MCF 10A (cell line): Measurements from ENCODE around the gene LRRC3. TPM values are rescaled to one million over a fixed set of nuclear protein-coding genes. Genes with fewer than 3 reads are reported as not detected.

ENCODE experiments used
- BruUV-seq: library from RNA; stranded (reverse); fragments of 400-500 nt; replicated peaks from 2 replicates; lab custom pipeline; 2021; lab: Mats Ljungman, UMichigan
- CTCF ChIA-PET: fragments of 300-600 bp; sonication (Branson Sonifier 250); formaldehyde crosslinking; extraction: SDS; loops from one replicate; lab custom pipeline; 2021; ENCODE audit warnings: antibody characterized with exemption, inconsistent platforms; lab: Yijun Ruan, JAX
- POLR2A ChIA-PET: fragments of 300-600, 350-650 bp; sonication (Branson Sonifier 250); formaldehyde crosslinking; extraction: SDS; loops from one replicate; lab custom pipeline; 2020; ENCODE audit warnings: antibody characterized with exemption, inconsistent platforms; lab: Yijun Ruan, JAX
- DNase-seq: peaks from one replicate; pipeline ENCODE4 v3.0.0-alpha.2; 2018; ENCODE audit not compliant: unreplicated experiment
- H3K27ac Mint-ChIP-seq: one replicate; pipeline ENCODE4 v1.8.0; 2022; ENCODE audit warnings: mild to moderate bottlenecking, low read depth, mixed read lengths; ENCODE audit not compliant: unreplicated experiment
- H3K27me3 Mint-ChIP-seq: one replicate; pipeline ENCODE4 v1.8.0; 2022; ENCODE audit warnings: mixed read lengths; ENCODE audit not compliant: insufficient read depth, unreplicated experiment
- H3K36me3 Mint-ChIP-seq: one replicate; pipeline ENCODE4 v1.8.0; 2022; ENCODE audit warnings: mild to moderate bottlenecking, moderate library complexity, mixed read lengths; ENCODE audit not compliant: insufficient read depth, unreplicated experiment
- H3K4me1 Mint-ChIP-seq: one replicate; pipeline ENCODE4 v1.8.0; 2022; ENCODE audit warnings: mixed read lengths; ENCODE audit not compliant: insufficient read depth, unreplicated experiment
- H3K4me3 Mint-ChIP-seq: one replicate; pipeline ENCODE4 v1.8.0; 2022; ENCODE audit warnings: mild to moderate bottlenecking, moderate library complexity, mixed read lengths; ENCODE audit not compliant: unreplicated experiment
- H3K9me3 Mint-ChIP-seq: one replicate; pipeline ENCODE4 v1.8.0; 2022; ENCODE audit warnings: mixed read lengths; ENCODE audit not compliant: unreplicated experiment
- CTCF ChIP-seq: fragments of 200-600 bp; IDR thresholded peaks from one replicate; pipeline ENCODE4 v1.8.0; 2022; ENCODE audit warnings: antibody characterized with exemption, mild to moderate bottlenecking; ENCODE audit not compliant: unreplicated experiment
- intact Hi-C: fragments of 100-400 bp; cut with micrococcal nuclease; formaldehyde crosslinking; loops from 2 replicates; pipeline ENCODE4 v1.14.1; 2022
- total RNA-seq: library from RNA; stranded (reverse); gene quantifications from 2 replicates; pipeline ENCODE4 v1.2.3, GENCODE V29; 2022

LRRC3 gene
- total RNA-seq, 1 experiment from 2014 or later = not detected

- H3K4me3 Mint-ChIP-seq = no peak overlapping the region
- no peak overlapping the region for H3K27ac Mint-ChIP-seq
- intact Hi-C loops = loop anchor here (1.0 to 5.0 kb wide), 3 partner anchors 232 to 417 kb away; no protein-coding TSS in a partner anchor
- peaks cover 6% of the 10 kb centered on the region for H3K4me1 Mint-ChIP-seq
- no peak for DNase-seq
- ChIA-PET CTCF (interaction anchor here (0.5 to 4.4 kb wide), 30 partner anchors 9 to 491 kb away, joined by 3 to 60 read pairs (median 4); partner anchors contain the start of gene KRTAP12-2), POLR2A (interaction anchor here (0.6 kb wide), 1 partner anchor 236 kb away, joined by 3 read pairs; no protein-coding TSS in a partner anchor)
- no peak for TF ChIP-seq CTCF
- no peaks in the 10 kb centered on the region for H3K9me3 Mint-ChIP-seq
- BruUV-seq = no TSS peak
- no peaks in the 10 kb centered on the region for H3K36me3 Mint-ChIP-seq
- H3K27me3 Mint-ChIP-seq = peaks cover 23% of the 10 kb centered on the region
Measured at GRCh38 chr21:44510109-44510507, 54.8 kb downstream of the LRRC3 start.

- intact Hi-C loops = loop anchor here (1.0 to 5.0 kb wide), 3 partner anchors 232 to 417 kb away; no protein-coding TSS in a partner anchor
- no TSS peak for BruUV-seq
- H3K36me3 Mint-ChIP-seq = no peaks in the 10 kb centered on the region
Measured at GRCh38 chr21:44510508-44511218, 55.4 kb downstream of the LRRC3 start.

DNA sequence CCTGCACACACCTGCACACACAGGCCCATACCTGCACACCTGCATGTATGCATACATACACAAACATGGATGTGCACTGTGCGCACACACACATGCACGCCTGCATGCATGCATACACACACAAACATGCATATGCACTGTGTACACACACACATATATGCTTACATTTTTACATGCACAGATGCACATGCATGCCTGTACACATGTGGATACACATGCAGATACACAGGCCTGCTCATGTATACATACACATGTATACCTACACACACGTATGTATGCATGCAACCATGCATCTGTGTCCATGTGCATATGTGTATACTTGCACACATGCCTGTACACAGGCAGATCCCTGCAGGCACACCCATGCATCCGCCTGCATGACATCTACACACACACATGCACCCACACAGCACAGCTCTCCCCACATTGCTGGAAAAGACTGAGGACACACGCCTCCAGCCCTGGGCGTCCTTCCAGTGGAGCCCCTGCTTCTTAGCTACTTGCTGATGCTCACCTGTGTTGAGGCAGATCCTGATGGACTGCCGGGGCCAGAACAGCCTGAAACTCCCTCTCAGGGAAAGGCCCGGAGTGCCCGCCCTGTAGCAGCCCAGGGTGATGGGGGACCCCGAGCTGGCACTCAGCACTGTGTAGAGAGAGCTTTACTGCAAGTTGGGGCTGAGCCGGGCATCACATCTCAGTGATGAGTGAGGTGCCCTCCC, 56.1 kb downstream of the LRRC3 start:
- DNase-seq = no peak
- ChIA-PET CTCF (interaction anchor here (0.5 to 4.4 kb wide), 28 partner anchors 8 to 627 kb away, joined by 3 to 60 read pairs (median 4); partner anchors contain the start of gene KRTAP12-2), POLR2A (no interaction called here)
- H3K4me1 Mint-ChIP-seq = peaks cover 6% of the 10 kb centered on the region
- H3K9me3 Mint-ChIP-seq = no peaks in the 10 kb centered on the region
- no peak overlapping the region for H3K27ac Mint-ChIP-seq
- no peak for TF ChIP-seq CTCF
- H3K36me3 Mint-ChIP-seq = no peaks in the 10 kb centered on the region
- H3K27me3 Mint-ChIP-seq = peaks cover 23% of the 10 kb centered on the region
- H3K4me3 Mint-ChIP-seq = no peak overlapping the region
- intact Hi-C loops = loop anchor here (5.0 kb wide), 1 partner anchor 416 kb away; no protein-coding TSS in a partner anchor
- BruUV-seq = no TSS peak

More at GRCh38 chr21:44510508-44511218, 55.4 kb downstream of the LRRC3 start:
- Mint-ChIP-seq H3K4me1 (peaks cover 6% of the 10 kb centered on the region), H3K27ac (no peak overlapping the region), H3K9me3 (no peaks in the 10 kb centered on the region), H3K27me3 (peaks cover 23% of the 10 kb centered on the region), H3K4me3 (no peak overlapping the region)
- TF ChIP-seq CTCF = peak; percentile 86
- ChIA-PET POLR2A (interaction anchor here (0.6 kb wide), 1 partner anchor 235 kb away, joined by 3 read pairs; no protein-coding TSS in a partner anchor), CTCF (interaction anchor here (0.5 to 4.4 kb wide), 35 partner anchors 9 to 627 kb away, joined by 3 to 60 read pairs (median 4); partner anchors contain the start of gene KRTAP12-2)
- peak; percentile 69 for DNase-seq

Other genes starting within 250 kb of the LRRC3 start
- gene ICOSLG, start 214.6 kb upstream of the LRRC3 start, total RNA-seq = 1.2 and 1.5 TPM in 2 replicates
- gene DNMT3L, start 193.6 kb upstream of the LRRC3 start, total RNA-seq = not detected in 2 replicates
- gene AIRE, start 169.6 kb upstream of the LRRC3 start, total RNA-seq = not detected in 2 replicates
- gene PFKL, start 155.5 kb upstream of the LRRC3 start, total RNA-seq = 68.0 and 90.2 TPM in 2 replicates
- gene CFAP410, start 116.1 kb upstream of the LRRC3 start, total RNA-seq = 10.1 and 13.3 TPM in 2 replicates
- gene TRPM2, start 101.9 kb upstream of the LRRC3 start, total RNA-seq = 10.0 and 11.0 TPM in 2 replicates
- gene KRTAP10-1, start 84.7 kb downstream of the LRRC3 start, total RNA-seq = not detected in 2 replicates
- gene KRTAP10-2, start 96.0 kb downstream of the LRRC3 start, total RNA-seq = not detected in 2 replicates
- gene KRTAP10-3, start 103.3 kb downstream of the LRRC3 start, total RNA-seq = not detected in 2 replicates
- gene KRTAP10-4, start 118.2 kb downstream of the LRRC3 start, total RNA-seq = not detected in 2 replicates
- not detected in 2 replicates for gene KRTAP10-5, start 125.1 kb downstream of the LRRC3 start, total RNA-seq
- gene KRTAP10-6, start 137.0 kb downstream of the LRRC3 start, total RNA-seq = not detected in 2 replicates
- gene KRTAP10-7, start 145.1 kb downstream of the LRRC3 start, total RNA-seq = not detected in 2 replicates
- not detected in 2 replicates for gene KRTAP10-8, start 156.6 kb downstream of the LRRC3 start, total RNA-seq
- gene KRTAP10-9, start 171.6 kb downstream of the LRRC3 start, total RNA-seq = not detected in 2 replicates
- gene KRTAP10-10, start 181.8 kb downstream of the LRRC3 start, total RNA-seq = not detected in 2 replicates
- not detected in 2 replicates for gene KRTAP10-11, start 190.9 kb downstream of the LRRC3 start, total RNA-seq
- gene KRTAP12-4, start 199.1 kb downstream of the LRRC3 start, total RNA-seq = not detected in 2 replicates
- not detected in 2 replicates for gene KRTAP12-3, start 202.4 kb downstream of the LRRC3 start, total RNA-seq
- not detected in 2 replicates for gene KRTAP12-2, start 211.4 kb downstream of the LRRC3 start, total RNA-seq
- not detected in 2 replicates for gene KRTAP12-1, start 226.7 kb downstream of the LRRC3 start, total RNA-seq
- not detected in 2 replicates for gene KRTAP10-12, start 241.7 kb downstream of the LRRC3 start, total RNA-seq